Esophagus squamous epithelium (tissue), 5 donors: ENCODE results near the gene CD164. TPM values are rescaled to one million over a fixed set of nuclear protein-coding genes. Genes with fewer than 3 reads are reported as not detected.
"Not testable (repeated sequence)": the region's sequence is repeated elsewhere in the genome, so short reads cannot be mapped to it uniquely, and the experiment has no call there.

Experiments used
- DNase-seq: peaks from one replicate; lab custom pipeline; 2025; lab: John Stamatoyannopoulos, UW
- H3K27ac ChIP-seq, 4 donors: fragments of 200-600 bp; sonication (generic); one replicate each; pipeline ENCODE4 v1.5.1; 2016 to 2019; ENCODE audit warnings: mild to moderate bottlenecking in 1 of 4
- H3K27me3 ChIP-seq, 4 donors: fragments of 200-600 bp; sonication (generic); 1 replicate in 3 of 4; 2 replicates in 1 of 4; pipeline versions ENCODE4 v1.5.1 to v1.6.0; 2017 to 2021; ENCODE audit warnings: antibody characterized with exemption in 1 of 4
- H3K36me3 ChIP-seq, 3 donors: fragments of 200-600 bp; sonication (generic); one replicate each; pipeline ENCODE4 v1.5.1; 2016 to 2019
- H3K4me1 ChIP-seq, 3 donors: fragments of 200-600 bp; sonication (generic); one replicate each; pipeline ENCODE4 v1.5.1; 2017 to 2019
- H3K4me3 ChIP-seq, 4 donors: fragments of 200-600 bp; sonication (generic); 1 replicate in 3 of 4; 2 replicates in 1 of 4; pipeline ENCODE4 v1.5.1; 2016 to 2019; ENCODE audit warnings: mild to moderate bottlenecking in 2 of 4, moderate library complexity in 1 of 4
- H3K9me3 ChIP-seq, 3 donors: fragments of 200-600 bp; sonication (generic); one replicate each; pipeline ENCODE4 v1.5.1; 2016 to 2019
- POLR2A ChIP-seq, 4 donors: fragments of 450-650 bp; IDR thresholded peaks; one replicate each; pipeline ENCODE4 v1.6.1; 2017; ENCODE audit warnings: antibody characterized with exemption in 4 of 4, mild to moderate bottlenecking in 4 of 4, moderate library complexity in 3 of 4
- WGBS, 2 donors: methylation state at CpG; one replicate each; pipeline ENCODE4 v1.1.5; 2018; 5-methylcytosine and 5-hydroxymethylcytosine counted together
- intact Hi-C: fragments of 100-400 bp; cut with DNase I; formaldehyde crosslinking; loops from one replicate; pipeline ENCODE4 v1.15.0; 2022
- total RNA-seq, 4 donors: library from RNA; depleted of rRNA; stranded (reverse); fragments of >200 nt; gene quantifications; one replicate each; pipeline ENCODE4 v1.1.0, GENCODE V29; 2016
- TF ChIP-seq, protein P1 (sequence below), 6 experiments: fragments of 450-650 bp in 4 of 6; fragments of 200-600 bp in 2 of 6; sonication (generic) in 2 of 6; IDR thresholded peaks; one replicate each; pipeline ENCODE4 v1.5.1; 2016 to 2019; ENCODE audit warnings: antibody characterized with exemption in 6 of 6, mild to moderate bottlenecking in 4 of 6, moderate library complexity in 4 of 6
- donor health status: DM: yes; HTN: yes; CAD: no.

CD164 gene
- total RNA-seq, 4 donors from 2014 or later = 60.8 to 129 (median 97.1) TPM

GRCh38 chr6:109372130-109372529, 10.1 kb downstream of the CD164 start:
- H3K27ac ChIP-seq = peak overlapping the region in 1 of 4 donors; percentile 53

DNA sequence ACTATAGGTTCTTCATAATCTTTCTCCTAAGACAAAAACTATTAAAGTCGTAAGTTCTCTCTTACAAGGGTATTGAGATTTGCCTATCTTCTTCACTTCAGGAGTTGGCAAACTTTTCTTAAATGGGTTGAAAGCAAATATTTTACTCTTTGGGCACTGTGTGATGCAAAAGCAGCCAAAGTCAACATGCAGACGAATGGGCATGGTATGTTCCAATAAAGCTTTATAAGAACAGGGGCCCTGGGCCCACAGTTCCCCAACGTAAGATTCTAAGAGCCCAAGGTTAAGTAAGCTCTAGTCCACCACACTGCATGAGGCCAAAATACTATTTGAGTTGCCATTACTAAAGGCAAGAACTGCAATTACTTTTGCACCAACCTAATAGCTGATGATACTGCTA, 11.5 kb downstream of the CD164 start:
- H3K4me3 ChIP-seq = no peak overlapping the region
- no peak for DNase-seq
- peaks cover 0 to 93% (median 24%) of the 10 kb centered on the region in 3 donors for H3K36me3 ChIP-seq
- H3K27ac ChIP-seq = no peak overlapping the region
- intact Hi-C loops = no loop called here
- 56 to 66% methylated on average over 3 of the region's 3 CpGs for WGBS, 2 donors
- peaks cover 0 to 39% (median 0%) of the 10 kb centered on the region in 3 donors for H3K4me1 ChIP-seq
- TF ChIP-seq, protein P1, sequence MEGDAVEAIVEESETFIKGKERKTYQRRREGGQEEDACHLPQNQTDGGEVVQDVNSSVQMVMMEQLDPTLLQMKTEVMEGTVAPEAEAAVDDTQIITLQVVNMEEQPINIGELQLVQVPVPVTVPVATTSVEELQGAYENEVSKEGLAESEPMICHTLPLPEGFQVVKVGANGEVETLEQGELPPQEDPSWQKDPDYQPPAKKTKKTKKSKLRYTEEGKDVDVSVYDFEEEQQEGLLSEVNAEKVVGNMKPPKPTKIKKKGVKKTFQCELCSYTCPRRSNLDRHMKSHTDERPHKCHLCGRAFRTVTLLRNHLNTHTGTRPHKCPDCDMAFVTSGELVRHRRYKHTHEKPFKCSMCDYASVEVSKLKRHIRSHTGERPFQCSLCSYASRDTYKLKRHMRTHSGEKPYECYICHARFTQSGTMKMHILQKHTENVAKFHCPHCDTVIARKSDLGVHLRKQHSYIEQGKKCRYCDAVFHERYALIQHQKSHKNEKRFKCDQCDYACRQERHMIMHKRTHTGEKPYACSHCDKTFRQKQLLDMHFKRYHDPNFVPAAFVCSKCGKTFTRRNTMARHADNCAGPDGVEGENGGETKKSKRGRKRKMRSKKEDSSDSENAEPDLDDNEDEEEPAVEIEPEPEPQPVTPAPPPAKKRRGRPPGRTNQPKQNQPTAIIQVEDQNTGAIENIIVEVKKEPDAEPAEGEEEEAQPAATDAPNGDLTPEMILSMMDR (IDR thresholded peaks at IDR 0.05) = no peak
- TF ChIP-seq POLR2A (IDR thresholded peaks at IDR 0.05) = no peak
- no peaks in the 10 kb centered on the region for H3K9me3 ChIP-seq
- no peaks in the 10 kb centered on the region for H3K27me3 ChIP-seq

More at GRCh38 chr6:109372130-109372529, 10.1 kb downstream of the CD164 start:
- intact Hi-C loops = no loop called here
- Histone ChIP-seq H3K4me3 (no peak overlapping the region), H3K36me3 (peaks cover 0 to 95% (median 24%) of the 10 kb centered on the region in 3 donors), H3K9me3 (no peaks in the 10 kb centered on the region), H3K27me3 (no peaks in the 10 kb centered on the region), H3K4me1 (peaks cover 0 to 44% (median 0%) of the 10 kb centered on the region in 3 donors)
- WGBS, 2 donors = 39 to 49% methylated on average over 2 of the region's 2 CpGs
- TF ChIP-seq POLR2A (IDR thresholded peaks at IDR 0.05) = no peak
- TF ChIP-seq, protein P1 (IDR thresholded peaks at IDR 0.05) = no peak
- DNase-seq = no peak

- intact Hi-C loops = no loop called here
- no peak overlapping the region for H3K27ac ChIP-seq
- WGBS, 2 donors = 92 to 93% methylated on average over 1 of the region's 1 CpG
- H3K9me3 ChIP-seq = no peaks in the 10 kb centered on the region
- no peaks in the 10 kb centered on the region for H3K27me3 ChIP-seq
- no peak for DNase-seq
- H3K36me3 ChIP-seq = peaks cover 0 to 93% (median 24%) of the 10 kb centered on the region in 3 donors
- no peak for TF ChIP-seq POLR2A (IDR thresholded peaks at IDR 0.05)
- TF ChIP-seq, protein P1 (IDR thresholded peaks at IDR 0.05) = no peak
- peaks cover 0 to 39% (median 0%) of the 10 kb centered on the region in 3 donors for H3K4me1 ChIP-seq
- H3K4me3 ChIP-seq = no peak overlapping the region
Measured at GRCh38 chr6:109370336-109370735, 11.9 kb downstream of the CD164 start.

GRCh38 chr6:109369728-109370127, 12.5 kb downstream of the CD164 start:
- intact Hi-C loops = no loop called here
- 85 to 92% methylated on average over 4 of the region's 4 CpGs for WGBS, 2 donors

GRCh38 chr6:109364382-109365078, 17.7 kb downstream of the CD164 start:
- DNase-seq, intact Hi-C loops, H3K4me1 ChIP-seq, H3K27ac ChIP-seq, H3K9me3 ChIP-seq, H3K27me3 ChIP-seq, H3K4me3 ChIP-seq: not testable (repeated sequence)
- 88 to 95% methylated on average over 5 of the region's 5 CpGs for WGBS, 2 donors
- peaks cover 4 to 96% (median 10%) of the 10 kb centered on the region in 3 donors for H3K36me3 ChIP-seq

More at GRCh38 chr6:109369728-109370127, 12.5 kb downstream of the CD164 start:
- DNase-seq = no peak
- Histone ChIP-seq H3K36me3 (peaks cover 0 to 93% (median 18%) of the 10 kb centered on the region in 3 donors), H3K4me1 (peaks cover 0 to 39% (median 0%) of the 10 kb centered on the region in 3 donors), H3K27ac (no peak overlapping the region), H3K4me3 (no peak overlapping the region), H3K27me3 (no peaks in the 10 kb centered on the region), H3K9me3 (no peaks in the 10 kb centered on the region)
- no peak for TF ChIP-seq POLR2A (IDR thresholded peaks at IDR 0.05)
- TF ChIP-seq, protein P1 (IDR thresholded peaks at IDR 0.05) = no peak
